Activated T-cell treated with anti-CD3 and anti-CD28 coated beads for 48 hours (primary cell): Measurements from ENCODE around the gene SP2.

Experiments
- DNase-seq: peaks from one replicate; pipeline ENCODE4 v3.0.0-alpha.2; 2020; ENCODE audit warnings: low read depth

The SP2 gene

GRCh38 chr17:47870056-47870455, 26.0 kb upstream of the SP2 start:
- DNase-seq = no peak

- no peak for DNase-seq
Measured at GRCh38 chr17:47871048-47871447, 25.0 kb upstream of the SP2 start.

DNA sequence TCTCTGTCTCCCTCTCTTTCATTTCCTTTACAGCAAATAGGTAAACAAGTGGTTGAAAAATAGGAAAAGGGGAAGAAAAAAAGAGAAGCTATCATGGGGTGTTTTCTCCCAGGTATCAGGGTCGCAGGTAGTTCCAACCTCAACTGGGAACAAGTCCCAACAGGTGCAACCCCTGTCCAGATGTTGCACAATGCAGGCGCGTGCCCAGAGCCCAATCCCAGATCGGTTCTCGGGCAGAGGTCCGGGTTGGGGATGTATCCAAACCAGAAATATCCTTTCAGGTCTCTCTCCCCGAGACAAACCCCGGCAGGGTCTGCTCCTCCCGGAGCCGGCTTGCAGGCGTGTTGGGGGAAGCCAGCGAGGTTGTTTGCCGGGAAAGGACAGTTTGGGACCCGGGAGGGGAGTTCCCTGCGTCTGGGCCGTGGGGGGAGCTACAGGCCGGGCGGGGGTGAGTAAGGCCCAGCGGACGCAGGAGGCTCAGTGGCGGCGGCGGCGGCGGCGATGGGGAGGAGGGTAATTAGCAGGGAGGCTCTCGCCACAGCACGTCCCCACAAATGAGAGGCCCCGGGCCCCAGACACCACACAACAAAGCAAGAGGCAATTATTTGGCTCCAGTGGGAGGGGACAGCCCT, 23.9 kb upstream of the SP2 start:
- DNase-seq = no peak

- no peak for DNase-seq
Measured at GRCh38 chr17:47872651-47873161, 23.3 kb upstream of the SP2 start.

DNA sequence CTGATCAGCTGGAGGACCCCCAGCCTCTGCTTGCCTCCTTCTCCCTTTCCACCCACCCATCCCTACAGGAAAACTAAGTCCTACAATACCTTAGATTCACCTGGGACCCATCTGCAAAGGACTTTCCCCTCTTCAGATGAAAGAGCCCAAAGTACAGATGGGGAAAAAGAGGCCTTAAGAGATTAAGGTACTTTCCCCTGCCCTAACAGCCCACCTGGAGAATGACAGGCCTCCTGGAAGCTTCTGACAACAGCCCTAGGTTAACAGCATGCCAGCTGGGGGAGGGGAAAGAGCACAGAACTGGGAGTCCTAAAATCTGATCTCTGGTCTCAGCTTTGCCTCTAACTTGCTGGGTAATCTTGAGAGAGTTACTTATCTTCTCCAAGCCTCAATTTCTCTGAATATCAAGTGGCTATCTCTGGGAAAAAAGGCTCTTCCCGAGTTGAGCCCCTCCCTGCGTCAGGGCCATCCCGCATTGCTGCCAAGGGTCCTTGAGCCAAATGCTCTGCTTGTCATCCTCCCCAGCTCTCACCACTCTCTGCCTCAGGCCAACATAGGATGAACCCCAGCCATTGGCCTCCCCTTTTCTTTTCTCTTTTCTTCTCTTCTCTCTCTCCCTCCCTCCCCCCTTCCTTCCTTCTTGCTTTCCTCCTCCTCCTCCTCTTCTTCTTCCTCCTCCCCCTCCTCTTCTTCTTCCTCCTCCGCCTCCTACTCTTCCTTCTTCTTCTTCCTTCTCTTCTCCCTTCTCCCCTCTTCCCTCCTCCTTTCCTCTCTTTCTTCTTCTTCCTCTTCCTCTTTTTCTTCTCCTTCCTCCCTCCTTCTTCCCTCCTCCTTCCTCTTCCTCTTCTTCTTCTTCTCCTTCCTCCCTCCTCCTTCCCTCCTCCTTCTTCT, 22.6 kb upstream of the SP2 start:
- no peak for DNase-seq

GRCh38 chr17:47875011-47875985, 20.7 kb upstream of the SP2 start:
- DNase-seq = no peak

DNA sequence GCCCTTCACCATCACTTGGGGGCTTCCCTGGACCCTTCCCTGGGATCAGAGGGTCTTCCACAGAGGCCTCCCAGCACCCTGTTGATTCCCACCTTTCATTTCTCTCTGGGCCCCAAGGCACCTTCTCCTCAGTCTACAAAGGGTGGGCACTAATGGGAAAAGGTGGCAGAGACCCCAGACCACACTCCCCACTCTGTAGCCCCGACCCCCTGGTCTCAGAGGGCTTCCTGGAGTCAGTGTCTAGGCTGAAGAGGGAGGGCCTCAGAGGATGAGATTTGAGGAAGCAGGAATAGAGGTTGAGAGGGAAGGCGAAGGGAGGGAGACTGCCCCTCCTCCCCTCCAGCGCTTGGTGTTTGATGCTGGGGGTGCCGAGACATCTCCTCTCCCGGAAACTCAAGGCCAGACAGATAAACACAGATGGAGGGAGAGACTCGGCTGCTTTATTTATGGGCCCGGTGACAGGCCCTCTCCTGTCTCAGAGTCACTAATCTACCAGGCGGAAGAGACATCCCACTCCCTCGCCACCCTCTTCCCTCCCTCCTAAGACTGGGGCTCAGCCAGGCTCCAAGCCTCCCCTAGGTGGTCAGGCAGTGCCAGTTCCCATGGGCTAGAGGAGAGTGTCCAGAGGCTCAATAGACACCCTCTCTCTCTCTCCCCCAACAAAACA, 18.5 kb upstream of the SP2 start:
- no peak for DNase-seq

GRCh38 chr17:47878203-47879027, 17.6 kb upstream of the SP2 start:
- no peak for DNase-seq

GRCh38 chr17:47879028-47879585, 16.9 kb upstream of the SP2 start:
- no peak for DNase-seq

DNA sequence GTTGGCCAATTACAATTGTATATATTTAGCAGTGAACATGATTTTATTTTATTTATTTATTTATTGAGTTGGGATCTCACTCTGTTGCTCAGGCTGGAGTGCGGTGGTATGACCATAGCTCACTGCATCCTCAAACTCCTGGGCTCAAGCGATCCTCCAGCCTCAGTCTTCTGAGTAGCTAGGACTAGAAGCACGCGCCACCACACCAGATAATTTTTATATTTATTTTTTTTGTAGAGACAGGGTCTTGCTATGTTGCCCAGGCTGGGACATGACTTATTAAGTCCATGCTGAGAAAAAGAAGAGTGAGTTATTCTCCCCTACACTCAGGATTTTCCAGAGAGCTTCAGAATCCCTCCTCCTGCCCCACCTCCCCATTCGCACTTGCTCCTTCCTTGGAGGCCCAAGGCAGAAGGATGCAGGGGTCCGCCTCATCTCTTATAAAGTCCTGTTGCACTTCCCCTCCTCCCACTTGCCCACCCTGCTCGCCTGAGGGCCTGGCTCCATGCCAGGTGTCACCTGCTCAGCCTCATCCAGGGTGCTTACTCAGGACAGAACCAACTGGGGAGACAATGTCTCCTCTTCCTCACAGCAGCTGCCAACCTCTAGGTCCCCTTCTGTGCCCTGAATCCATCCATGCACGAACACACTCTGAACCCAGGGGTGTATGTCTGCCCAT, 16.1 kb upstream of the SP2 start:
- no peak for DNase-seq

GRCh38 chr17:47882247-47882646, 13.8 kb upstream of the SP2 start:
- no peak for DNase-seq

- no peak for DNase-seq
Measured at GRCh38 chr17:47882695-47883588, 13.1 kb upstream of the SP2 start.

DNA sequence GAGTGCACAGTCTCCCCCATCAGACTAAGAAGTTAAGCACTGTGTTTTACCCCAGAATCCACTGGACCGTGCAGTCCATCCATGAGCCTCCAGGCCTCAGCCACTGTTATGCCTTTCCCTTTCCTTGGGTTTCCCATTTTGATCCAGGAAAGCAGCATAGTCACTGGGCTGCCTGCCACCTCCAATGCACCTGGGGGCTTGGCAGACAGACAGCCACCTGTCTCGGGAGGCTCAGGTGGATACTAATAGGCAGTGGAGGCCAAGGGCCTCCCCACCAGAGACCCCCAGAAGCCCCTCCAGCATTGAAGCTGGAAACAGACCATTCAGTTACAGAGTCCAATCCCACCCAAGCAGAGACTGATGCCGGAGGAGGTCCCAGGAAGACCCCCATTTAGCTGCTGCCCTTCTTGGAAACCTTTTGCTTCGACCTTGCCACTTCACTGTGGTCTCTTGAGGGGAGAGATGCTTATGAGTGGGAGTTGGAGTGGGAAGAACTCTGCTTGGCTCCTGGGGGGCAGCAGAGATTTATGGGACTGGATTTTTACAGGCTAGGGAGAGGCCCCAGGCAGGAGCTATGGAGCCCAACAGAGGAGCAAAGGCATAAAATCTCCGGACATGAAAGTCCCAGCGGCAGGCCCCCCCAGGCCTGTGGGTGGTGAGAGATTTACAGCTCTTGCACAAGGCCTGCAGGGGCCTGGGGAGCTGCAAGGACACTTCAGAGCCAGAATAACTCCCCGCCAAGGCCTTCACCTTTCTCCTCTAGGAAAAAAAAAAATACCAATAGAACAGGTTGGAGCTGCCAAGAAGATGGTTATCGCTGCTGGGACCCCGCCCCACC, 12.2 kb upstream of the SP2 start:
- no peak for DNase-seq

GRCh38 chr17:47884427-47884740, 11.7 kb upstream of the SP2 start:
- no peak for DNase-seq

DNA sequence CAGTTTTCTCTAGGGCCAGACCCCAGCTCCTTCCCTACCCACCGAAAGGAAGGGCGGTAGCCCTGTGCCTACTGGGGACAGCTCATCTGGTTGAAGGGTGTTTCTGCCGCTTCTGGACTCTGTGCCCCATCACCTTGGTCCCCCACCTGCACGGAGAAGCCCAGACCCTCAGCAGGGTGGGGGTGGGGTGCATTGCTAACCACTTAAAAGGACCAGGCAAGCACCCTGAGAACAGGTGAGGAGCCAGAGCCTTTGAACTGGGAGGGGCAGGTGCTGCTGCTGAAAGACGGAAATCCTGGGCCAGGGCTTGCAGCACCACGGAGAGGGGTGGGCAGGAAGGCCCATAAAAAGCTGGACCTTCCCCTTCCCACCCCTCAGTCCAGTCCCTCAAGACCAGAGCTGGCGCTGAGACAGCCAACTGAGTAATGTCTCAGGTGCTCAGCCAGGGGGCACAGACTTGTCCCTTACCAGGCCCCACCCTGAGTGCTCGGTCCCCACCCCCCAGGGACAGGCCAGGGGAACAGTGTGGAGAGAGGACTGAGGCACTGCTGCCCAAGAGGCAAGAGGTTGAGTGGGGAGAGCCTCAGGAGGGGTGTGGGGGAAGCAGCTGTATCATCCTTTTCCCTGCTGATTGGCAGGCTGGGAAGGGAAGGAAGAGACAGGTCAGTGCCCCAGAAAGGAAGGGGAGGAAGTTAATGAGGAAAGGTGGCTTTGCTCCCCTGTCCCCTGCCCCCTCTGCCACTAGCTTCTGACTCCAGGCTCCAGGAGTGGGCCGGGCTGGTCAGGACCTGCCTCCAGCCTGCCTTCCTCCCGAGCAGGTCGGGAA, 10.9 kb upstream of the SP2 start:
- no peak for DNase-seq

DNA sequence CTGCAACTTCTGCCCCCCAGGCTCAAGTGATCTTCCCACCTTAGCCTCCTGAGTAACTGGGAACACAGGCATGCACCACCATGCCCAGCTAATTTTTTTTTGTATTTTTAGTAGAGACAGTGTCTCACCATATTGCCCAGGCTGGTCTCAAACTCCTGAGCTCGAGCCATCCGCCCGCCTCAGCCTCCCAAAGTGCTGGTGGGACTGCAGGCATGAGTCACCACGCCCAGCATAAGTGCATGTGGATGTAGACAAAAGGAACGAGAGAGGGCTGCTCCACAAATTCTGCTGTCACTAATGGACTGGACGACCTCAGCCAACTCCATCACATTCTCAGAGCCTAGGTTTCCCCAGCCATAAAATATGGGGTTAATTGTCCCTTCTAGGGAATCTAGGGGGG, 7.7 kb upstream of the SP2 start:
- no peak for DNase-seq
